ENCODE results near the gene RPA3.

DNA sequence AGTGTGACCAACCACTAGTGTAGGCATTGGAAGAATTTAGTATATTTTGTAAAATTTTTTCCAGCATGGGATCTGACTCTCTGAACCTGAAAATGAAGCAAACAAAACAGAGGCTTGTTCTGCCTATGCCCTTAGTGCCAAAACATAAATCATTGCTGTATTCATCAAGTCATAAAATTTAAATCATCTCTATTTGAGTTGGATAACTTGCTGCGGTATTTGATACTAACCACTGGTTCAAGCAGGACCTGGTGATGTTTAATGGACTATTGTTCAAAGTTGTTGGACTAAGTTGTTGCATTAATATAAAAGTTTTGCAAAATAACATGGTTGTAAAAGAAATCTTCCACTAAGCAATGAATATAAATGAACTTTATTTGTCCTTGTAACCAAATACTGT is 19.8 kb upstream of the RPA3 start:
- no peak for TF ChIP-seq POLR2AphosphoS5 (IDR thresholded peaks at IDR 0.05)
- TF ChIP-seq, protein P1, sequence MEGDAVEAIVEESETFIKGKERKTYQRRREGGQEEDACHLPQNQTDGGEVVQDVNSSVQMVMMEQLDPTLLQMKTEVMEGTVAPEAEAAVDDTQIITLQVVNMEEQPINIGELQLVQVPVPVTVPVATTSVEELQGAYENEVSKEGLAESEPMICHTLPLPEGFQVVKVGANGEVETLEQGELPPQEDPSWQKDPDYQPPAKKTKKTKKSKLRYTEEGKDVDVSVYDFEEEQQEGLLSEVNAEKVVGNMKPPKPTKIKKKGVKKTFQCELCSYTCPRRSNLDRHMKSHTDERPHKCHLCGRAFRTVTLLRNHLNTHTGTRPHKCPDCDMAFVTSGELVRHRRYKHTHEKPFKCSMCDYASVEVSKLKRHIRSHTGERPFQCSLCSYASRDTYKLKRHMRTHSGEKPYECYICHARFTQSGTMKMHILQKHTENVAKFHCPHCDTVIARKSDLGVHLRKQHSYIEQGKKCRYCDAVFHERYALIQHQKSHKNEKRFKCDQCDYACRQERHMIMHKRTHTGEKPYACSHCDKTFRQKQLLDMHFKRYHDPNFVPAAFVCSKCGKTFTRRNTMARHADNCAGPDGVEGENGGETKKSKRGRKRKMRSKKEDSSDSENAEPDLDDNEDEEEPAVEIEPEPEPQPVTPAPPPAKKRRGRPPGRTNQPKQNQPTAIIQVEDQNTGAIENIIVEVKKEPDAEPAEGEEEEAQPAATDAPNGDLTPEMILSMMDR (IDR thresholded peaks at IDR 0.05), result no peak
